HPDE6-E6E7 (cell line): ENCODE data around the gene TRIM8.

Experiments
- DNase-seq: peaks from one replicate; pipeline ENCODE4 v3.0.0; 2011; ENCODE audit warnings: missing footprints; ENCODE audit errors: extremely low spot score

Gene TRIM8

DNA sequence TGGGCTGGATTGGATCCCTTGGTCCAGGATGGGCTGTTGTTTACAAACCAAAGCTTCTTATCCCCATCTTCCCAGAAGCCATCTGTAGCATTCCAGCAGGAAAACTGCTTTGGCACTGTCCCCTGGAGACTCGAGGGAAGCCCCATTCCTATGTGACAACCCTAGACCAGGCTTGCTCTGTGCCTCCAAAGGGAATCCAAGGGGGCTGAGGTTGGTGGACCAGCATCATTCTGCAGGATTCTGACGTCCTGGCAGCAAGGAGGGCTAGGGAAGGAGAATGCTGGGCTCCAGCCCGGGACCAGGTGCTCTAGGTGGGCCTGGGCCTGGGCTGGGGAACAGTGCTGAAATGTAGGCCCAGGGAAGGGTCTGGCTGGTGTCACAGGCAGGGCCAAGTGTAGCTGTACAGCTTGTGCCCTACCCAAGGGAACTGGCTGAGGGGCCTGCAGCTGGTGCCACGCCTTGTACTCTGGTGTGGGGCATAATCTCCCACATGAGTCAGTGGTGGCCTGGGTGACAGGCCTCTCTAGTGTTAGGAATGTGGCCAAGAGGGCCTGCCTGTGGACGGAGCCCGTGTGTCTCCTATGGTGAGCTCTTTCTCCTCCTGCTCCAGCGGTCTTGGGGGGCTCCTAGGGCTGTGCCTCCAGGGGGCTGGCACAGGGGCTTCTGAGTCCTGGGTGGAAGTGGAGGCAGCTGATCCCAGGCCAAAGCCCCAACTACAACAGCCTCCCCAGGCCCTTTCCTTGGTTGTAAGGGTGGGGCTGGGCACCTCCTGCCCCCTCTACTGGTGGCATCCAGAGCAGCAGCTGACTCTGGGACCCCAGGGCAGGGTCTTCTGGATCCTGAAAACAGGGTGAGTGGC is 25.2 kb downstream of the TRIM8 start:
- DNase-seq, result no peak

DNA sequence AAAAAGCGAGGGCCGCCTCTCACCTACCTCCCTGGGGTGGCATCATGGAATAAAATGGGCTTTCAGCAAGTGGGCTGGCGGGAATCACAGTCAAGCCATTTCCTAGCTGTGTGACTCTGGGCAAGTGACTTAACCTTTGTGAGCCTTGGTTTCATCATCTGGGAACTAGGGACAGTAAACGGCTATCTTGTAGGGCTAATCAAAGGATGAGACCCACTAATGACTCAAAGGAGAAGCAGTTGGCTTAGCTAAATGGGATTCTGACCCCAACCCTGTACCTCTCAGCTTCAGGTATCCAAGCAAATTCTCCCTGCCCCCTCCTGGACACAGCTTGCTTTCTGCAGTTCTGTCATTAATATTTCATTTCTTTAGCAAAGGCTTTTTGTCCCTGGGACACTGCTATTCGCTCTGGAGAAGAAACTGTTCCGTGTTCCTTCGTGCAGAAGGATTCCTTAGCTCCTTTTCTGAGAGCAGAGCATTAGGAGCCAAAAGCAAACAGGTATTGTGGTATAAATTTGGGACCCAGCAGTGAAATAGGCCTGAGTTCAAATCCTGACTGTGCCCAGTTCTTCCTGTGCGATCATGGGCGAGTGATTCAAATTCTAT is 25.9 kb downstream of the TRIM8 start:
- DNase-seq, result no peak

- DNase-seq, result no peak
These were observed 26.7 kb downstream of the TRIM8 start for GRCh38 chr10:102670871-102671434.

GRCh38 chr10:102673236-102673818 is 29.0 kb downstream of the TRIM8 start:
- DNase-seq, result no peak

- DNase-seq, result peak; percentile 81
These were observed 29.7 kb downstream of the TRIM8 start for GRCh38 chr10:102673819-102674511.

GRCh38 chr10:102674566-102674965 is 30.3 kb downstream of the TRIM8 start:
- DNase-seq, result no peak

DNA sequence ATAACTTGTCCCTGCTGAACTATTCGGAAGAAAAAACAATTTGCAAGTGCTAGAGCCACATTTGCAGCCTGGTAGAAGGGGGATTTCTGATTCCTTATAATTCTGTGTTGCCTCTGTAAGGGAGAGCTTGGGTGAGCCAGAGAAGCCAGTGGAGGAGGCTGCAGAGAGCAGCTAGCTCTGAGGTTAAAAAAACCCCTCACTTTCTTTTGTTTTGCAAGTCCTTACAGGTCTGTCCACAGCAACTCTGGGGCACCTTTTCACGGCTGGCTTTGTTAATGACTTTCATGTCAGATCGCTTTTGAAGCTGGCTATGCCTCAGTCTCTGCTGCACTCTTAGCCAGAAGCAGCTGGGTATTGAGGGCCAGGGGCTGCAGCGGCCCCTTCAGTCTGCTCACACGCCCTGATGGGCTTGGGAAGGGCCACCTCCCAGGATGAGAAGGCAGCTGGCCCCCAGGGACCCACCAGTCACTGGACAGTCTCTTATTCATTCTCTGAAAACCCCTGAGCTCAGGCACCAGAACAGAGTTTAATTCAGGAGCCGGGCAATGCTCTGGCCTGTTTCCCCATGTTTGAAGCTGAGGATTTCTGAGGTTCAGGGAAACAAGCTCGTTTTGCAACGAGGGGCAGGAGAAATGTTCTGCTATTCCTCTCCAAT is 30.9 kb downstream of the TRIM8 start:
- no peak for DNase-seq

DNA sequence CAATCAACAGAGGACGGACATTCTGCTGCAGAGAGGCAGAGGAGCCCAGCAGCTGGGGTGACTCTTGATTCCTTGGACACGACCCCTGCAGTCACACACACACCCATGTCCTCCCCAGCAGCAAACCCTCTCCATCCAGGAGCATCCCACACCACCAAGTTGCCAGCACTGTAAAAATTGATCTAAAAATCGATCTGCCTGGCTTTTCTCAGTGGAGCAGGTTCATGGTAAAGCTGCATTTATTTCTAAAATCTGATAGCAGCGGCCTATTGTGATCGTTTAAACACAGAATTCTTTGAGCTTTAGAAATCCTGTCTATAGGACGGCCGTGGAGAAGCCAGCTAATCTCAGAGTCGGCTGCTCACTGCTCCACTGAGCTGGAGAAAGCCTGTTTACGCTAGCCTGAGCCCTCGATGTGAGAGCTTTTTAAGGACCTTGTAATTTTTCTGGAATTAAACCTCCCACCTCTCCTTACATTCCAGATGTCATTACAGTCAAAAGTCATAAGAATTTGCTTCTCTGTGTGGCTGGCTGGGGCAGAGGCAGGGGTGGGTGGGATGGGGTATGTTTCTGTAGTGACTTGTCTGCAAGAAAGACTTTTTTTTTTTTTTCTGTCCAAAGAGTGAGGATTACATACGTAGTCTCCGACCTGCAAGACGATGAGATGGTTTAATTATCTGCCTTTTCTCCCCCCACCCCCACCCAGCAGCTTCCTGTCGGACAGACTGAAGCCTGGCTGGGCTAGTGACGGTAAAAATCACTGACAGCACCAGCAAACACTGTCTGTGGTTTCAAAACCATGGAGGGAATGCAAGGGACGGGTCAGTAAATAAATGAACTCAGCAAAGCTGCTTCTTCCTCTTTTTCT is 31.6 kb downstream of the TRIM8 start:
- no peak for DNase-seq

GRCh38 chr10:102676534-102677315 is 32.4 kb downstream of the TRIM8 start:
- DNase-seq, result no peak

DNA sequence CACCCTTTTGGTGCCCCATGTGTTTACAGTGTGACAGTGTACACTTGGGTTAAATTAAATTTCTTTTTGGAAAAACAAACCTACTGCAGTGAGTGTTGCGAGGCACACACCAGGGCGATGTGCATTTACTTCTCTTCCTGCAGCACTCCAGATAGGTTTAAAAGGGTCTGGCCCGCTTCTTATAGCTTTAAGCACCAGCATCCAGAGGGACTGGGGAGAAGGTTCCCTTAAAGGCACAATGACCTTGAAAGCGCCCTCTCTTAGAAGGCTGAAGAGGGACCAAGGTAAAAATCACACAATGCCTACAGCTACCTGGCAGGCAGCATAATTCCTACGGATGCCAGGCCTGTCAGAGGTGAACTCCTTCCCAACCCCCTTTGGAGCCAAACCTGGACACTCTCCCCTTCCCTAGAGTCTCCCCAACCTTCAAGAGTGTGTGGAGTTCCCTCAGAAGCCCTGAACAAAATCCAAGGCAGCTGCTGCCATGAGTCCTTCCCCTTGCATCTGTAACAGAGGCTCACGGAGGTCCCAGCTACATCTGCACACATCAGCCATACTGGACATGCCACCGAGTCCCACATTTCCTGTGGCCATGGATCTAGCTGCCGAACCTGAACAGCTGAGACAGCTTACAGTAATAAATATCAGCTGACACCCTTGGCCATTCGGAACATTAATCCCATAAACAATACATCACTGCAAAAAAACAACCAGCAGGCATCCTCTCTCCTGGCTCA is 33.2 kb downstream of the TRIM8 start:
- DNase-seq, result no peak

DNA sequence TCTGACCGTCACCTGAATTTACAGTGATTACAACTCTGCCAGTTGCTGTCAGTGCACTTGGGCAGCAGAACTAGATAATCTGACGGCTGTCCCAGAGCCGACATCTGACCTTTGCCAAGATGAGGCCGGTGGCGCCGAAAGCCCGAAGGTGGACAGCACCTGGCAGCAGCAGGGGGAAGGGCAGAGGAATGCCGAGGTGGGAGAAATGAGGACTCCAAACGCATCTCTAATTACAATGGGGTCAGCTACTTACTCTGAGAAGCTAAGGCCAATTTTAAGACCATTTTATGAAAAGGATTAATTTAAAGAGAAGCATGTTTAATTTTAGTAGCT is 33.8 kb downstream of the TRIM8 start:
- DNase-seq, result no peak

- no peak for DNase-seq
These were observed 34.6 kb downstream of the TRIM8 start for GRCh38 chr10:102678842-102679289.

- DNase-seq, result no peak
These were observed 35.3 kb downstream of the TRIM8 start for GRCh38 chr10:102679596-102679995.

DNA sequence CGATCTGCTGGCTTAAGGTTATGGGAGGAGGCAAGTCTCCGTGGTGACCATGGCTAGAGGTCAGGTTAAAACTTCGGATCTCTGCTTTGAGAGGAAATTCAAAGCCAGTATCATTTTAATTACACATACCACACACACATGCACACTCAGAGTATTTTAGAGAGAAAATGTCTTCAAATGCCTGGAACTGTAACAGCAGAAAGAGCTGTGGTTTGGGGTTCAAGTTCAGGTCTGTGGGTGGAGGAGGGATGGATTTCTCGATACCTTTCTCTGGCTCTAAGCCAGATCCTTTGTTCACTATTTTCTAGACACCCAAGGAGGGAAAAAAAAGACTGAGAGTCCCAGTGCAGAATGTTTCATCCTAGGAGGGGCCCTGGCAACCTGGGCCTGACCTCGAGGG is 37.4 kb downstream of the TRIM8 start:
- no peak for DNase-seq

- DNase-seq, result no peak
These were observed 38.1 kb downstream of the TRIM8 start for GRCh38 chr10:102682416-102682815.

GRCh38 chr10:102682981-102683380 is 38.7 kb downstream of the TRIM8 start:
- no peak for DNase-seq

DNA sequence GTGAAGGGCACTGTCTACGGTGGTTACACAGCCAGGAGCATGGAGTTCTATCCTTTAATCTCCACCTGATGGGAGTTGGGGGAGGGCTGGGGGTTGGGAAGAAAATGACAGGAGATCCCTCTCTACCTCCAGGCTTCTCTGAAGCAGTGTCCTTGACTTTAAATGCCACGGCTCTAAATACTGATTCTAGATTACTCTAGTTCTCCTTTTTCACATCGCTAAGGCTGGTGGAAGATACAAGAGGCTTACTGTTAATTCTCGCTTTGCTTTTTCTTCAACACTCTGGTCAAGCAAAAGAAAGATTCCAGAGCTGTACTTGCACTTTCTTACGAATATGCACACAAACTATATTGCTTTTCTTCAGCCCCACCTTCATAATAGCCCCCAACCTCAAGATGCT is 39.5 kb downstream of the TRIM8 start:
- no peak for DNase-seq

DNA sequence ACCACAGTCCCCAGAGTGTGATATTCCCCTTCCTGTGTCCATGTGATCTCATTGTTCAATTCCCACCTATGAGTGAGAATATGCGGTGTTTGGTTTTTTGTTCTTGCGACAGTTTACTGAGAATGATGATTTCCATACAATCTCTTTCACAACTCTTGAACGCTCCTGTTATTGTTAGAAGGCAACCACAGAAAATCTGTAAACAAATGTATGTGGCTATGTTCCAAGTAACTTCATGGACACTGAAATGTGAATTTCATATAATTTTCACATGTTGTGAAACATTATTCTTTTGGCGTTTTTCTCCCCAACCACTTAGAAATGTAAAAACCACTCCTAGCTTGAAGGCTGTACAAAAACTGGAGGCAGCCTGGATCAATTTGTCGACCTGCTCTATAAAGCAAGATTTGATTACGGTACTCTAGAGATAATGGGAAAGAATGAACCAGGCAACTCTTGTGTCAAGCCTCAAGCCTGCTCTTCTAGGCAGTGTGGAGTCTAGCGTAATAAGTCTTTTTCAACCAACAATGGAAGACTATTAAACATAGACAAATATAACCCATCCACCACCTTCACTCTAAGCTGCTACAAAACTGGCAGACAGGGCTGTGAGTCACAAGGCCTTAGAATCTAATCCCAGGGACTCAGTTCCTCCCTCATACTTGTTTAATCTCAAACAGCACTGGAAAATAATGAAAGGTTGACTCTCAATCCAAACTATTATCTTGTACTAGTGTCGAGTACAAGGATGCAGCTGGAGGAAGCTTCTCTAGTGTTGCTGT is 47.2 kb downstream of the TRIM8 start:
- no peak for DNase-seq
